SHP77 treated with DMSO at 0.1 percent for 48 hours (cell line): ENCODE data around the gene BTBD19.
"Not testable (repeated sequence)": the region's sequence is repeated elsewhere in the genome, so short reads cannot be mapped to it uniquely, and the experiment has no call there.

ENCODE experiments used
- DNase-seq: peaks from one replicate; lab custom pipeline; 2025; lab: John Stamatoyannopoulos, UW

The BTBD19 gene

GRCh38 chr1:44808938-44809917, 905 bp downstream of the BTBD19 start:
- DNase-seq, result no peak

GRCh38 chr1:44810101-44810761, 1.9 kb downstream of the BTBD19 start:
- no peak for DNase-seq

- DNase-seq, result not testable (repeated sequence)
Observed at GRCh38 chr1:44810762-44811105, 2.4 kb downstream of the BTBD19 start.

- no peak for DNase-seq
Observed at GRCh38 chr1:44811234-44811633, 2.9 kb downstream of the BTBD19 start.

GRCh38 chr1:44812822-44813543, 4.7 kb downstream of the BTBD19 start:
- DNase-seq, result no peak

- not testable (repeated sequence) for DNase-seq
Observed at GRCh38 chr1:44815926-44816325, 7.6 kb downstream of the BTBD19 start.

- DNase-seq, result no peak
Observed at GRCh38 chr1:44817307-44817706, 9.0 kb downstream of the BTBD19 start.

GRCh38 chr1:44817771-44818495, 9.6 kb downstream of the BTBD19 start:
- DNase-seq, result no peak

GRCh38 chr1:44819196-44819607, 10.9 kb downstream of the BTBD19 start:
- peak; percentile 91 for DNase-seq

- DNase-seq, result peak; percentile 96
Observed at GRCh38 chr1:44819608-44820327, 11.4 kb downstream of the BTBD19 start.

- DNase-seq, result no peak
Observed at GRCh38 chr1:44820328-44821239, 12.3 kb downstream of the BTBD19 start.

GRCh38 chr1:44821240-44821715, 13.0 kb downstream of the BTBD19 start:
- DNase-seq, result no peak

- no peak for DNase-seq
Observed at GRCh38 chr1:44822131-44822701, 13.9 kb downstream of the BTBD19 start.

GRCh38 chr1:44822981-44823451, 14.7 kb downstream of the BTBD19 start:
- DNase-seq, result no peak

- DNase-seq, result not testable (repeated sequence)
Observed at GRCh38 chr1:44824392-44824791, 16.1 kb downstream of the BTBD19 start.

GRCh38 chr1:44826375-44827196, 18.3 kb downstream of the BTBD19 start:
- DNase-seq, result no peak

- no peak for DNase-seq
Observed at GRCh38 chr1:44827197-44828002, 19.1 kb downstream of the BTBD19 start.
